Measurements from ENCODE around the gene MAMLD1.

The MAMLD1 gene

GRCh38 chrX:150527108-150527507 is 164.0 kb downstream of the MAMLD1 start:
- H3K4me1 ChIP-seq (ENCODE audit: control insufficient read depth, insufficient read depth, low read length, unreplicated experiment): no peaks in the 10 kb centered on the region
- no peak overlapping the region for H2AFZ ChIP-seq (ENCODE audit: low read length, unreplicated experiment)
- H3K27me3 ChIP-seq (ENCODE audit: insufficient read depth, low read length): no peaks in the 10 kb centered on the region
- no peaks in the 10 kb centered on the region for H3K79me2 ChIP-seq (ENCODE audit: control insufficient read depth, insufficient read depth, low read length, unreplicated experiment)
- H3K27ac ChIP-seq (ENCODE audit: low read depth, low read length): no peak overlapping the region
- H3K4me3 ChIP-seq (ENCODE audit: low read depth, low read length): no peak overlapping the region
- no peaks in the 10 kb centered on the region for H3K36me3 ChIP-seq (ENCODE audit: insufficient read depth, low read length)

- no peak overlapping the region for H2AFZ ChIP-seq (ENCODE audit: low read length, unreplicated experiment)
- no peaks in the 10 kb centered on the region for H3K36me3 ChIP-seq (ENCODE audit: insufficient read depth, low read length)
- H3K4me1 ChIP-seq (ENCODE audit: control insufficient read depth, insufficient read depth, low read length, unreplicated experiment): no peaks in the 10 kb centered on the region
- H3K27me3 ChIP-seq (ENCODE audit: insufficient read depth, low read length): no peaks in the 10 kb centered on the region
- H3K4me3 ChIP-seq (ENCODE audit: low read depth, low read length): no peak overlapping the region
- H3K79me2 ChIP-seq (ENCODE audit: control insufficient read depth, insufficient read depth, low read length, unreplicated experiment): no peaks in the 10 kb centered on the region
- H3K27ac ChIP-seq (ENCODE audit: low read depth, low read length): no peak overlapping the region
Measured at GRCh38 chrX:150529587-150529986, 166.5 kb downstream of the MAMLD1 start.

- Histone ChIP-seq H2AFZ (ENCODE audit: low read length, unreplicated experiment) (no peak overlapping the region), H3K79me2 (ENCODE audit: control insufficient read depth, insufficient read depth, low read length, unreplicated experiment) (no peaks in the 10 kb centered on the region), H3K4me1 (ENCODE audit: control insufficient read depth, insufficient read depth, low read length, unreplicated experiment) (no peaks in the 10 kb centered on the region), H3K4me3 (ENCODE audit: low read depth, low read length) (no peak overlapping the region), H3K36me3 (ENCODE audit: insufficient read depth, low read length) (no peaks in the 10 kb centered on the region), H3K27me3 (ENCODE audit: insufficient read depth, low read length) (no peaks in the 10 kb centered on the region), H3K27ac (ENCODE audit: low read depth, low read length) (no peak overlapping the region)
Measured at GRCh38 chrX:150530821-150531220, 167.7 kb downstream of the MAMLD1 start.

- Histone ChIP-seq H3K4me3 (ENCODE audit: low read depth, low read length) (no peak overlapping the region), H3K4me1 (ENCODE audit: control insufficient read depth, insufficient read depth, low read length, unreplicated experiment) (no peaks in the 10 kb centered on the region)
Measured at GRCh38 chrX:150531467-150531866, 168.3 kb downstream of the MAMLD1 start.

GRCh38 chrX:150533863-150534262 is 170.7 kb downstream of the MAMLD1 start:
- Histone ChIP-seq H3K4me1 (ENCODE audit: control insufficient read depth, insufficient read depth, low read length, unreplicated experiment) (no peaks in the 10 kb centered on the region), H3K27ac (ENCODE audit: low read depth, low read length) (no peak overlapping the region), H3K4me3 (ENCODE audit: low read depth, low read length) (no peak overlapping the region), H3K27me3 (ENCODE audit: insufficient read depth, low read length) (no peaks in the 10 kb centered on the region), H3K36me3 (ENCODE audit: insufficient read depth, low read length) (no peaks in the 10 kb centered on the region), H2AFZ (ENCODE audit: low read length, unreplicated experiment) (no peak overlapping the region), H3K79me2 (ENCODE audit: control insufficient read depth, insufficient read depth, low read length, unreplicated experiment) (no peaks in the 10 kb centered on the region)

More at GRCh38 chrX:150531467-150531866, 168.3 kb downstream of the MAMLD1 start:
- Histone ChIP-seq H3K79me2 (ENCODE audit: control insufficient read depth, insufficient read depth, low read length, unreplicated experiment) (no peaks in the 10 kb centered on the region), H3K27me3 (ENCODE audit: insufficient read depth, low read length) (no peaks in the 10 kb centered on the region), H3K36me3 (ENCODE audit: insufficient read depth, low read length) (no peaks in the 10 kb centered on the region), H3K27ac (ENCODE audit: low read depth, low read length) (no peak overlapping the region), H2AFZ (ENCODE audit: low read length, unreplicated experiment) (no peak overlapping the region)

GRCh38 chrX:150536455-150537116 is 173.5 kb downstream of the MAMLD1 start:
- Histone ChIP-seq H3K4me3 (ENCODE audit: low read depth, low read length) (no peak overlapping the region), H3K27me3 (ENCODE audit: insufficient read depth, low read length) (no peaks in the 10 kb centered on the region), H3K4me1 (ENCODE audit: control insufficient read depth, insufficient read depth, low read length, unreplicated experiment) (no peaks in the 10 kb centered on the region), H3K79me2 (ENCODE audit: control insufficient read depth, insufficient read depth, low read length, unreplicated experiment) (no peaks in the 10 kb centered on the region), H3K36me3 (ENCODE audit: insufficient read depth, low read length) (no peaks in the 10 kb centered on the region), H2AFZ (ENCODE audit: low read length, unreplicated experiment) (no peak overlapping the region), H3K27ac (ENCODE audit: low read depth, low read length) (no peak overlapping the region)

- H3K4me1 ChIP-seq (ENCODE audit: control insufficient read depth, insufficient read depth, low read length, unreplicated experiment): no peaks in the 10 kb centered on the region
- no peaks in the 10 kb centered on the region for H3K79me2 ChIP-seq (ENCODE audit: control insufficient read depth, insufficient read depth, low read length, unreplicated experiment)
- H3K27me3 ChIP-seq (ENCODE audit: insufficient read depth, low read length): no peaks in the 10 kb centered on the region
- no peak overlapping the region for H3K4me3 ChIP-seq (ENCODE audit: low read depth, low read length)
- no peak overlapping the region for H3K27ac ChIP-seq (ENCODE audit: low read depth, low read length)
- H2AFZ ChIP-seq (ENCODE audit: low read length, unreplicated experiment): no peak overlapping the region
- H3K36me3 ChIP-seq (ENCODE audit: insufficient read depth, low read length): no peaks in the 10 kb centered on the region
Measured at GRCh38 chrX:150537851-150538250, 174.7 kb downstream of the MAMLD1 start.

GRCh38 chrX:150540965-150541364 is 177.8 kb downstream of the MAMLD1 start:
- Histone ChIP-seq H3K27ac (ENCODE audit: low read depth, low read length) (no peak overlapping the region), H3K79me2 (ENCODE audit: control insufficient read depth, insufficient read depth, low read length, unreplicated experiment) (no peaks in the 10 kb centered on the region), H3K4me1 (ENCODE audit: control insufficient read depth, insufficient read depth, low read length, unreplicated experiment) (no peaks in the 10 kb centered on the region), H3K36me3 (ENCODE audit: insufficient read depth, low read length) (no peaks in the 10 kb centered on the region), H3K4me3 (ENCODE audit: low read depth, low read length) (no peak overlapping the region), H2AFZ (ENCODE audit: low read length, unreplicated experiment) (no peak overlapping the region), H3K27me3 (ENCODE audit: insufficient read depth, low read length) (no peaks in the 10 kb centered on the region)

- Histone ChIP-seq H3K36me3 (ENCODE audit: insufficient read depth, low read length) (no peaks in the 10 kb centered on the region), H3K4me1 (ENCODE audit: control insufficient read depth, insufficient read depth, low read length, unreplicated experiment) (peaks cover 6% of the 10 kb centered on the region), H3K27me3 (ENCODE audit: insufficient read depth, low read length) (no peaks in the 10 kb centered on the region), H3K4me3 (ENCODE audit: low read depth, low read length) (no peak overlapping the region), H2AFZ (ENCODE audit: low read length, unreplicated experiment) (no peak overlapping the region), H3K79me2 (ENCODE audit: control insufficient read depth, insufficient read depth, low read length, unreplicated experiment) (no peaks in the 10 kb centered on the region), H3K27ac (ENCODE audit: low read depth, low read length) (no peak overlapping the region)
Measured at GRCh38 chrX:150542846-150543229, 179.7 kb downstream of the MAMLD1 start.

GRCh38 chrX:150543230-150544155 is 180.4 kb downstream of the MAMLD1 start:
- Histone ChIP-seq H3K79me2 (ENCODE audit: control insufficient read depth, insufficient read depth, low read length, unreplicated experiment) (no peaks in the 10 kb centered on the region), H2AFZ (ENCODE audit: low read length, unreplicated experiment) (no peak overlapping the region)

More at GRCh38 chrX:150543230-150544155, 180.4 kb downstream of the MAMLD1 start:
- H3K27ac ChIP-seq (ENCODE audit: low read depth, low read length): no peak overlapping the region
- H3K36me3 ChIP-seq (ENCODE audit: insufficient read depth, low read length): no peaks in the 10 kb centered on the region
- peaks cover 13% of the 10 kb centered on the region for H3K4me1 ChIP-seq (ENCODE audit: control insufficient read depth, insufficient read depth, low read length, unreplicated experiment)
- H3K27me3 ChIP-seq (ENCODE audit: insufficient read depth, low read length): no peaks in the 10 kb centered on the region
- no peak overlapping the region for H3K4me3 ChIP-seq (ENCODE audit: low read depth, low read length)

All from ACC112 (cell line).